ENCODE measurements around the gene CYP24A1. TPM values are rescaled to one million over a fixed set of nuclear protein-coding genes. Genes with fewer than 3 reads are reported as not detected.

The CYP24A1 gene
- total and polyA plus RNA-seq, 2 donors (not counting 3 experiments of a cell fraction or from before 2014, with no cell fraction given), result not detected

GRCh38 chr20:54162378-54163009, 11.3 kb downstream of the CYP24A1 start:
- Histone ChIP-seq H2AFZ (ENCODE audit: low read depth, low read length) (no peak overlapping the region), H3K4me2 (ENCODE audit: insufficient read depth, low read length) (no peak overlapping the region), H3K4me1 (ENCODE audit: control insufficient read depth, extremely low read depth, insufficient read depth, low read length) (no peaks in the 10 kb centered on the region), H4K20me1 (replicated peaks; ENCODE audit: control insufficient read depth, extremely low read depth, insufficient read depth, low read length) (no peaks in the 10 kb centered on the region), H3K27ac (ENCODE audit: insufficient read depth, low read depth, low read length) (no peak overlapping the region), H3K79me2 (ENCODE audit: control insufficient read depth, insufficient read depth, low read length) (no peaks in the 10 kb centered on the region), H3K4me3 (replicated peaks in 1 of 3; ENCODE audit: insufficient read depth in 1 of 3, low read depth in 1 of 3, low read length in 3 of 3) (no peak overlapping the region), H3K9ac (replicated peaks; ENCODE audit: extremely low read depth, insufficient read depth, low read length) (no peak overlapping the region), H3K9me3 (replicated peaks; ENCODE audit: control insufficient read depth, insufficient read depth, low read length) (no peaks in the 10 kb centered on the region), H3K9me1 (replicated peaks; ENCODE audit: control insufficient read depth, extremely low read depth, insufficient read depth, low read length) (no peaks in the 10 kb centered on the region), H3K36me3 (ENCODE audit: control insufficient read depth in 2 of 2, extremely low read depth in 1 of 2, insufficient read depth in 2 of 2, low read length in 2 of 2) (no peaks in the 10 kb centered on the region), H3K27me3 (ENCODE audit: control insufficient read depth in 2 of 2, insufficient read depth in 2 of 2, low read length in 2 of 2) (no peaks in the 10 kb centered on the region)
- TF ChIP-seq GATA2 (IDR thresholded peaks at IDR 0.05; ENCODE audit: insufficient read depth, insufficient read length, low read depth, low read length) (no peak), MAX (IDR thresholded peaks at IDR 0.05; ENCODE audit: insufficient read depth, insufficient read length) (no peak), MYC (IDR thresholded peaks at IDR 0.05; ENCODE audit: low read depth, low read length) (no peak), FOS (IDR thresholded peaks at IDR 0.05; ENCODE audit: borderline replicate concordance, insufficient read depth, low read length) (no peak), POLR2AphosphoS5 (IDR thresholded peaks at IDR 0.05; ENCODE audit: insufficient read depth, low read depth, low read length) (no peak), POLR2A (IDR thresholded peaks at IDR 0.05; ENCODE audit: low read depth, low read length) (no peak), CTCF (IDR thresholded peaks at IDR 0.05; ENCODE audit: extremely low read depth in 1 of 2, insufficient read depth in 1 of 2, low read depth in 1 of 2, low read length in 2 of 2) (no peak), EZH2 (IDR thresholded peaks at IDR 0.05; ENCODE audit: borderline replicate concordance, low read depth, low read length, severe bottlenecking) (no peak), JUN (IDR thresholded peaks at IDR 0.05; ENCODE audit: borderline replicate concordance, insufficient read depth, insufficient read length, low read depth) (no peak)
- DNase-seq (ENCODE audit: low read depth, low spot score) (no peak), FAIRE-seq (no peak)
- dilution Hi-C loops (cut with MboI; ENCODE audit: extremely low pct_ligation_motif_present, low sequenced_read_pairs) (no loop called here), intact Hi-C loops (cut with micrococcal nuclease) (no loop called here)
- BruUV-seq (replicated peaks), result no TSS peak
- CTCF ChIA-PET, result no interaction called here
- POLR2A ChIA-PET, result no interaction called here
